A549 (cell line): ENCODE data around the gene KLF3. TPM values are rescaled to one million over a fixed set of nuclear protein-coding genes. Genes with fewer than 3 reads are reported as not detected.

Experiments
- ATAC-seq, 2 experiments: fragments of 200-7000 bp in 1 of 2; fragments of >200 bp in 1 of 2; cut with Nextera tagmentation in 1 of 2; cut with Tn5 transposase in 1 of 2; 3 replicates each; pipeline versions ENCODE4 v1.8.0 to v1.9.1; 2018 to 2020; ENCODE audit warnings: mild to moderate bottlenecking in 1 of 2, moderate library complexity in 1 of 2
- CTCF ChIA-PET: fragments of 300-600 bp; sonication (Branson Sonifier 250); formaldehyde crosslinking; extraction: SDS; loops from one replicate; lab custom pipeline; 2021; ENCODE audit warnings: antibody characterized with exemption, inconsistent platforms; lab: Yijun Ruan, JAX
- POLR2A ChIA-PET: fragments of 350-600 bp; formaldehyde crosslinking; extraction: SDS; loops from one replicate; lab custom pipeline; 2021; ENCODE audit warnings: antibody characterized with exemption, inconsistent platforms; lab: Yijun Ruan, JAX
- DNase-seq, 2 experiments: peaks; one replicate each; pipeline versions ENCODE4 v3.0.0 to v3.0.0-alpha.2; 2011 to 2016; ENCODE audit warnings: low read depth in 1 of 2, low spot score in 1 of 2
- FAIRE-seq: peaks from 2 replicates; lab custom pipeline; 2011; peaks lifted over from hg19 to GRCh38; lab: Jason Lieb, UNC
- H3K27ac ChIP-seq, 2 experiments: fragments of >200 bp; sonication (Bioruptor Twin); formaldehyde crosslinking; 3 replicates each; pipeline ENCODE4 v1.5.1; 2016 to 2017
- H3K4me1 ChIP-seq: fragments of >200 bp; sonication (Bioruptor Twin); formaldehyde crosslinking; 3 replicates; pipeline ENCODE4 v1.6.1; 2016
- H3K4me2 ChIP-seq: fragments of >200 bp; sonication (Bioruptor Twin); formaldehyde crosslinking; 3 replicates; pipeline ENCODE4 v1.6.1; 2016
- H3K4me3 ChIP-seq: fragments of >200 bp; sonication (Bioruptor Twin); formaldehyde crosslinking; 3 replicates; pipeline ENCODE4 v1.5.1; 2016
- H3K9me3 ChIP-seq: fragments of >200 bp; sonication (Bioruptor Twin); formaldehyde crosslinking; 3 replicates; pipeline ENCODE4 v1.6.1; 2016
- ATOH8 ChIP-seq: fragments of 250-450 bp; sonication (Bioruptor Pico); IDR thresholded peaks from 2 replicates; pipeline ENCODE4 v1.5.0; 2020; ENCODE audit warnings: low read depth, mild to moderate bottlenecking, moderate library complexity
- BHLHE40 ChIP-seq: IDR thresholded peaks from 2 replicates; pipeline ENCODE4 v1.6.1; 2012; ENCODE audit warnings: low read depth, low read length, inconsistent platforms
- CBX8 ChIP-seq: fragments of 200-600 bp; sonication (generic); IDR thresholded peaks from 2 replicates; pipeline ENCODE4 v1.6.1; 2016
- CHD2 ChIP-seq: fragments of 150-350 bp; IDR thresholded peaks from 2 replicates; pipeline ENCODE4 v1.6.1; 2014; ENCODE audit warnings: low read length; ENCODE audit not compliant: partially characterized antibody
- EHF ChIP-seq: fragments of 250-450 bp; sonication (Bioruptor Pico); IDR thresholded peaks from 2 replicates; pipeline ENCODE4 v1.5.0; 2020; ENCODE audit warnings: mild to moderate bottlenecking
- EHMT2 ChIP-seq: fragments of 200-600 bp; sonication (generic); IDR thresholded peaks from 2 replicates; pipeline ENCODE4 v1.6.1; 2016; ENCODE audit warnings: antibody characterized with exemption, low read depth, mild to moderate bottlenecking, moderate library complexity
- ESRRA ChIP-seq: fragments of 150-350 bp; IDR thresholded peaks from 2 replicates; pipeline ENCODE4 v1.6.1; 2014; ENCODE audit warnings: mild to moderate bottlenecking, low read length, borderline replicate concordance
- HEYL ChIP-seq: fragments of 250-450 bp; sonication (Bioruptor Pico); IDR thresholded peaks from 2 replicates; pipeline ENCODE4 v1.8.0; 2021; ENCODE audit warnings: mild to moderate bottlenecking, moderate library complexity
- HOXA7 ChIP-seq: fragments of 250-450 bp; sonication (Bioruptor Pico); IDR thresholded peaks from 2 replicates; pipeline ENCODE4 v1.5.0; 2020; ENCODE audit warnings: mild to moderate bottlenecking, moderate library complexity
- JUN ChIP-seq, 2 experiments: fragments of >200 bp; sonication (Bioruptor Twin); formaldehyde crosslinking; IDR thresholded peaks; 2 replicates in 1 of 2; 3 replicates in 1 of 2; pipeline ENCODE4 v1.6.1; 2016 to 2017
- JUNB ChIP-seq: fragments of >200 bp; sonication (Bioruptor Twin); formaldehyde crosslinking; IDR thresholded peaks from 2 replicates; pipeline ENCODE4 v1.6.1; 2016
- MAX ChIP-seq: IDR thresholded peaks from 2 replicates; pipeline ENCODE4 v1.6.1; 2012
- MAZ ChIP-seq: fragments of 150-350 bp; IDR thresholded peaks from 2 replicates; pipeline ENCODE4 v1.6.1; 2014; ENCODE audit warnings: antibody characterized with exemption, low read depth, low read length, borderline replicate concordance
- MYC ChIP-seq: IDR thresholded peaks from 2 replicates; pipeline ENCODE4 v1.6.1; 2012; ENCODE audit warnings: mild to moderate bottlenecking, inconsistent platforms, low read length, improper control_type of control experiment, borderline replicate concordance
- PHF8 ChIP-seq: fragments of 200-600 bp; sonication (generic); IDR thresholded peaks from 2 replicates; pipeline ENCODE4 v1.6.1; 2016; ENCODE audit warnings: low read depth, mild to moderate bottlenecking, antibody characterized with exemption, moderate library complexity, borderline replicate concordance
- RAD21 ChIP-seq, 2 experiments: fragments of >200 bp in 1 of 2; sonication (Bioruptor Twin) in 1 of 2; formaldehyde crosslinking in 1 of 2; IDR thresholded peaks in 1 of 2; conservative IDR thresholded peaks in 1 of 2; 2 replicates in 1 of 2; 3 replicates in 1 of 2; pipeline ENCODE4 v1.6.1; 2012 to 2018; ENCODE audit warnings: inconsistent platforms in 1 of 2
- RCOR1 ChIP-seq: fragments of 150-350 bp; IDR thresholded peaks from 2 replicates; pipeline ENCODE4 v1.6.1; 2014; ENCODE audit warnings: antibody characterized with exemption, low read length, low read depth
- RFX5 ChIP-seq: fragments of 450-650 bp; IDR thresholded peaks from 2 replicates; pipeline ENCODE4 v1.7.1; 2014; ENCODE audit warnings: antibody characterized with exemption, mild to moderate bottlenecking, moderate library complexity
- RNF2 ChIP-seq: fragments of 200-600 bp; sonication (generic); IDR thresholded peaks from 2 replicates; pipeline ENCODE4 v1.6.1; 2016; ENCODE audit warnings: low read depth, mild to moderate bottlenecking, antibody characterized with exemption, moderate library complexity, borderline replicate concordance
- SREBF2 ChIP-seq: fragments of 450-650 bp; IDR thresholded peaks from 2 replicates; pipeline ENCODE4 v1.6.1; 2014; ENCODE audit warnings: mild to moderate bottlenecking, moderate library complexity
- TP53 ChIP-seq: fragments of 250-450 bp; sonication (Bioruptor Pico); IDR thresholded peaks from 2 replicates; pipeline ENCODE4 v1.5.0; 2021; ENCODE audit warnings: mild to moderate bottlenecking, moderate library complexity
- ZFP36 ChIP-seq: fragments of 450-650 bp; IDR thresholded peaks from 2 replicates; pipeline ENCODE4 v1.6.1; 2014; ENCODE audit warnings: borderline replicate concordance; ENCODE audit not compliant: partially characterized antibody
- ZNF302 ChIP-seq: fragments of 250-450 bp; sonication (Bioruptor Pico); IDR thresholded peaks from 2 replicates; pipeline ENCODE4 v1.9.0; 2021; ENCODE audit warnings: inconsistent platforms, mild to moderate bottlenecking, moderate library complexity
- WGBS: methylation state at CpG from one replicate; pipeline ENCODE4 v1.1.6; 2017; ENCODE audit errors: missing lambda C conversion rate; 5-methylcytosine and 5-hydroxymethylcytosine counted together
- polyA plus RNA-seq, 4 experiments: library from polyadenylated mRNA; depleted of rRNA in 3 of 4; stranded (reverse); fragments of >200 nt; fragmentation: RNase III in 1 of 4; extraction: RNeasy Plus Mini Kit Qiagen cat#74134 plus additional on column Dnase treatment in 1 of 4; gene quantifications; 2 replicates in 3 of 4; 3 replicates in 1 of 4; pipeline ENCODE4 v1.2.3, GENCODE V29; 2011 to 2017
- TF ChIP-seq, protein P1 (sequence below): fragments of >200 bp; sonication (Bioruptor Twin); formaldehyde crosslinking; IDR thresholded peaks from 3 replicates; pipeline ENCODE4 v1.6.1; 2016
- TF ChIP-seq, protein P2 (sequence below): fragments of >200 bp; sonication (Bioruptor Twin); formaldehyde crosslinking; IDR thresholded peaks from 2 replicates; pipeline ENCODE4 v1.6.1; 2016
- TF ChIP-seq, protein P3 (sequence below): fragments of >200 bp; sonication (Bioruptor Twin); formaldehyde crosslinking; IDR thresholded peaks from 3 replicates; pipeline ENCODE4 v1.5.1; 2016

The KLF3 gene
- polyA plus RNA-seq, 2 of the 4 experiments (the other 2 are of a cell fraction): 11.2 to 29.6 TPM

- DNase-seq: no peak
- ATAC-seq: no peak
- 63% methylated on average over 4 of the region's 4 CpGs for WGBS
- H3K27ac ChIP-seq: no peak overlapping the region
- H3K4me3 ChIP-seq: no peak overlapping the region
- POLR2A ChIA-PET: no interaction called here
- CTCF ChIA-PET: interaction anchor here (1.3 kb wide), 1 partner anchor 544 kb away, joined by 8 read pairs; no protein-coding TSS in a partner anchor
- FAIRE-seq: no peak
- H3K4me2 ChIP-seq: no peak overlapping the region
- H3K4me1 ChIP-seq: peaks cover under 1% of the 10 kb centered on the region; the same call in 2 of the 3 replicates
- no peak for TF ChIP-seq EHMT2
- no peak for TF ChIP-seq ZNF302 (CRISPR knock-in tag)
- TF ChIP-seq JUNB: no peak
- no peak for TF ChIP-seq HOXA7 (CRISPR knock-in tag)
- no peak for TF ChIP-seq HEYL (CRISPR knock-in tag)
- no peak for TF ChIP-seq ATOH8
- no peak for TF ChIP-seq CHD2
- TF ChIP-seq BHLHE40: no peak
- TF ChIP-seq ZFP36: no peak
- TF ChIP-seq MAZ: no peak
- TF ChIP-seq JUN (IDR thresholded peaks at IDR 0.05): no peak
- no peak for TF ChIP-seq RFX5
- no peak for TF ChIP-seq RAD21 (conservative IDR thresholded peaks at IDR 0.05 in 1 of 2, IDR thresholded peaks at IDR 0.05 in 1 of 2)
- TF ChIP-seq MYC: no peak
- no peak for TF ChIP-seq CBX8
- no peak for TF ChIP-seq TP53 (CRISPR knock-in tag)
- no peaks in the 10 kb centered on the region for H3K9me3 ChIP-seq
Observed at GRCh38 chr4:38723114-38723513, 59.1 kb downstream of the KLF3 start.

DNA sequence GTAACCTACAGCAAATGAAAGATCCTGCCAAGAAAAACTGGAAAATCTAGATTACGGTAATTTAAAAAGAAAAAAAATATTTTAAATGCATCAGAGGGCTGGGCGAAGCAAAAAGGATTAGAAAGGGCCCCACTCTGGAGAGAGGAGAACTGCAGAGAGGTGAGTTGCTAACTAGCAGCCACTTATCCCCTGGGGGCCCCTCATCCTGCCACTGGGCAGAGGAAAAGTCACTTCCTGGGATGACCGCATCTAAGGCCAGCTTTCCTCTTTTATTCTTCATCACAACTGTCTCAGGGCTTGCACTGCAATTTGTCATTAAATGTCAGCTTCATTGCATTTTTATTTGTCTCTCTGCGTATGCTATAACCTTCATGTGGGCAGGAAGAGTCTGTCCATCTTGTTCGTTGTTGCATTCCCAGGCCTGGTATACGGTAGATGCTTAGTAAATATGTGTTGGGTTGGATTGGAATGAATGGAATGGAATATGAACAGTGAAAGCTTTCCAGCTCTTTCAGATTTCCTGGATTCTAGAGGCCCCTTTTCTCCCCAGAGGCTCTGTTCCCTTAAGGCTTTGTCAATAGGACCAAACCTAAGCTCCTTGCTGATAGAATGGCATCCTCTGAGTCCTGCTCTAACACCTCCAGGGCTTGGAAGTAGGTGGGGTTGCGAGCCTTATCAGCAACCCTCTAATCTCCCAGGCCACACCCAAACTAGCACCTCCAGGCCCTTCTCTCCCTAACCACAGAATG lies 59.9 kb downstream of the KLF3 start:
- FAIRE-seq (no peak), ATAC-seq (no peak), DNase-seq (no peak)
- H3K27ac ChIP-seq: no peak overlapping the region
- H3K4me1 ChIP-seq: peaks cover 8% of the 10 kb centered on the region
- CTCF ChIA-PET: interaction anchor here (1.3 kb wide), 1 partner anchor 544 kb away, joined by 8 read pairs; no protein-coding TSS in a partner anchor
- 77% methylated on average over 7 of the region's 7 CpGs for WGBS
- H3K9me3 ChIP-seq: no peaks in the 10 kb centered on the region
- no peak overlapping the region for H3K4me2 ChIP-seq
- POLR2A ChIA-PET: no interaction called here
- TF ChIP-seq MAX (no peak), ZNF302 (CRISPR knock-in tag) (no peak), ESRRA (no peak), EHF (CRISPR knock-in tag) (no peak), ATOH8 (no peak), PHF8 (no peak), HOXA7 (CRISPR knock-in tag) (no peak), RNF2 (no peak), MAZ (no peak), CBX8 (no peak), RCOR1 (no peak), SREBF2 (no peak), MYC (no peak)
- TF ChIP-seq, protein P1, sequence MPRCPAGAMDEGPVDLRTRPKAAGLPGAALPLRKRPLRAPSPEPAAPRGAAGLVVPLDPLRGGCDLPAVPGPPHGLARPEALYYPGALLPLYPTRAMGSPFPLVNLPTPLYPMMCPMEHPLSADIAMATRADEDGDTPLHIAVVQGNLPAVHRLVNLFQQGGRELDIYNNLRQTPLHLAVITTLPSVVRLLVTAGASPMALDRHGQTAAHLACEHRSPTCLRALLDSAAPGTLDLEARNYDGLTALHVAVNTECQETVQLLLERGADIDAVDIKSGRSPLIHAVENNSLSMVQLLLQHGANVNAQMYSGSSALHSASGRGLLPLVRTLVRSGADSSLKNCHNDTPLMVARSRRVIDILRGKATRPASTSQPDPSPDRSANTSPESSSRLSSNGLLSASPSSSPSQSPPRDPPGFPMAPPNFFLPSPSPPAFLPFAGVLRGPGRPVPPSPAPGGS: no peak
- TF ChIP-seq, protein P2, sequence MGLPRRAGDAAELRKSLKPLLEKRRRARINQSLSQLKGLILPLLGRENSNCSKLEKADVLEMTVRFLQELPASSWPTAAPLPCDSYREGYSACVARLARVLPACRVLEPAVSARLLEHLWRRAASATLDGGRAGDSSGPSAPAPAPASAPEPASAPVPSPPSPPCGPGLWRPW: no peak
- TF ChIP-seq, protein P3, sequence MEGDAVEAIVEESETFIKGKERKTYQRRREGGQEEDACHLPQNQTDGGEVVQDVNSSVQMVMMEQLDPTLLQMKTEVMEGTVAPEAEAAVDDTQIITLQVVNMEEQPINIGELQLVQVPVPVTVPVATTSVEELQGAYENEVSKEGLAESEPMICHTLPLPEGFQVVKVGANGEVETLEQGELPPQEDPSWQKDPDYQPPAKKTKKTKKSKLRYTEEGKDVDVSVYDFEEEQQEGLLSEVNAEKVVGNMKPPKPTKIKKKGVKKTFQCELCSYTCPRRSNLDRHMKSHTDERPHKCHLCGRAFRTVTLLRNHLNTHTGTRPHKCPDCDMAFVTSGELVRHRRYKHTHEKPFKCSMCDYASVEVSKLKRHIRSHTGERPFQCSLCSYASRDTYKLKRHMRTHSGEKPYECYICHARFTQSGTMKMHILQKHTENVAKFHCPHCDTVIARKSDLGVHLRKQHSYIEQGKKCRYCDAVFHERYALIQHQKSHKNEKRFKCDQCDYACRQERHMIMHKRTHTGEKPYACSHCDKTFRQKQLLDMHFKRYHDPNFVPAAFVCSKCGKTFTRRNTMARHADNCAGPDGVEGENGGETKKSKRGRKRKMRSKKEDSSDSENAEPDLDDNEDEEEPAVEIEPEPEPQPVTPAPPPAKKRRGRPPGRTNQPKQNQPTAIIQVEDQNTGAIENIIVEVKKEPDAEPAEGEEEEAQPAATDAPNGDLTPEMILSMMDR: no peak
- TF ChIP-seq, all 56 proteins: peak for 0
- no peak overlapping the region for H3K4me3 ChIP-seq
